GM03348 (cell line): ENCODE data around the gene PER2.

Source experiments
- DNase-seq: peaks from one replicate; pipeline ENCODE4 v3.0.0; 2012; ENCODE audit warnings: low spot score

PER2 gene

DNA sequence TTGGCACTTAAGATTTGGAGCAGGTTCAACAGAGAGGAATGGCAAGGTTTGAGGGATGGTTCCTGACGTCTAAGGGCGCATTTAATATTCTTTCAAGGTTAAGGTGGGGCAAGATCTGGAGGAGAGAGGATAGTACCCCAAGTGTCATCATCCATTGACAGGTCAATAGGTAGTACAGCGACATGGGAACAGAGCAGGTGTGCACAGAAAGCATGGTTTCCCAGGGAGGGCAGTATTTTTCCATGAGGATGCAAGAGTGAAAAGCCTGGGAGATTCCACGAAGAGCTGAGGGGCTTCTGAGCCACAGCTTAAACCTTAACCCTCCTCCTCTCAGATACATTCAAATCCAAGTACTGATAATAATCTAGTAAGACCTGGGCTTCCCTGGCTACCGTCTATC is 57.7 kb downstream of the PER2 start:
- no peak for DNase-seq

GRCh38 chr2:238228700-238229099 is 59.7 kb downstream of the PER2 start:
- DNase-seq, result no peak

DNA sequence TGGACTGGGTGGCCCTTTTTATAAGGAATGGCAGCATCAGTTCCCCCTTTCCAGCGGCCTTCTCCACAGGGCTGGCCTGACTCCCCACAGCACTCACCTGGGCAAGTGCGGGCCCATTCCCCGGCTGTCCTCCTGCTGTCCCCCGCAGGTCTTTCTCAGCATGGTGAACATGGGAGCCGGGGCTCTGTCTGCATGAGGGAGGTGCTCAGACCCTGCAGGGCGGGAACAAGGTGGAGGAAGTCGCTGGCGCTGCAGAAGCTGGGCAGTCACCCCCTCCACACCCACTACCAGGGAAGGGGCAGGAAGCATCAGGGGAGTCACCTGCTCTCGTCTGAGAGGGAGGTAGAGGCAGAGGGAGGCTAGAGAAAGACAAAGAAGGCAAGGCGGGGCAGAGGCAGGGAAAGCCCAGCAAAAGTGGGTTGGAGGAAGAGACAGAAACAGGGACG is 60.8 kb downstream of the PER2 start:
- no peak for DNase-seq

GRCh38 chr2:238226698-238227586 is 61.5 kb downstream of the PER2 start:
- no peak for DNase-seq

GRCh38 chr2:238225911-238226697 is 62.3 kb downstream of the PER2 start:
- DNase-seq, result peak; percentile 32

DNA sequence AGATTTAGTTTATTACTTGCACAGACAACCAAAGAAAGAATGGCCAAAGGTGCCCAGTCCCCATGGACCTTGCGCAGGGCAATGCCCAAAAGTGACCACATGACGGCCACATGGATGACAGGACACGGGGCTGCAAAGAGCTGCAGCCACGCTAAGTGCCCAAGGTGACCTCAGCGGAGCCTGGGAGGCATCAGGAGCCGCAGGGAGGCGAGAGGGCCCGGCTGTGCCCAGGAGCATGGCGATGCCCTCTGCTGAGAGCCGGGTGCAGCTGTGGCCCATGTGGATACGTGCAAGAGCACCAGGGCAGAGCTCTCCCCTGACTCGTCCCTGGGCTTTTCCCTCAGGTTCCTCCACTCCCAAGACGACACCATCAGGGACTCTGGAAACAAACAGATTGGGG is 63.3 kb downstream of the PER2 start:
- DNase-seq, result no peak

DNA sequence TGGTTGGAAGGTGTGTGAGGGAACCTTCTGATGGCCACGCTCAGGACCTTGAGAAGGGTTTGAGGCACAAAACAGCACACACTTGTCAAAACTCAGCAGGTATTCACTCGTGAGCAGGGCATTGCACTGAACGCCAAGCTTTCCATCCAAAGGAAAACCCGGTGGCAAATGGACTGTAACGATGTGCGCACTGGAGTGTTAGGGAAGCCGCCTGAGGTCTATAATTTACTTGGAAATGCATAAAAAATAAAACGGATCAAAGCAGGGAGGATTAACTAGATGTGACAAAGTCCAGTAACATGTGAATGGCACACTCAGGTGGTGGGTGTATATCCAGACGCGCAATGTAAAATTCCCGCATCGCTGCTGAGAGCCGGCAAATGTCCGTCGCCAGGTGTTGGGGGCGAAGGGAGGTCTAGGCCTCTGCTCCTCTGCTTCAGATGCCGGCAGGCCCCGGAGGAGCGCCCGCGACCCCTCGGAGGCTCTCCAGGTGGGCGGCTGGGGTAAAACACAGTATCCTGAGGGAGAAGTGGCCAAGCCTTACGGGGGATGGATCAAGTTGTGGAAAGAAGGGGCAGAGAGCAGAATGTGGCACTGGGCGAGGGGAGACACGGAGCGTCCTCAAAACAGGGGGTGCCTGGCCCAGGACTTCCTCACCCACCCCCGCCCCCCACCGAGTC is 63.9 kb downstream of the PER2 start:
- DNase-seq, result no peak

DNA sequence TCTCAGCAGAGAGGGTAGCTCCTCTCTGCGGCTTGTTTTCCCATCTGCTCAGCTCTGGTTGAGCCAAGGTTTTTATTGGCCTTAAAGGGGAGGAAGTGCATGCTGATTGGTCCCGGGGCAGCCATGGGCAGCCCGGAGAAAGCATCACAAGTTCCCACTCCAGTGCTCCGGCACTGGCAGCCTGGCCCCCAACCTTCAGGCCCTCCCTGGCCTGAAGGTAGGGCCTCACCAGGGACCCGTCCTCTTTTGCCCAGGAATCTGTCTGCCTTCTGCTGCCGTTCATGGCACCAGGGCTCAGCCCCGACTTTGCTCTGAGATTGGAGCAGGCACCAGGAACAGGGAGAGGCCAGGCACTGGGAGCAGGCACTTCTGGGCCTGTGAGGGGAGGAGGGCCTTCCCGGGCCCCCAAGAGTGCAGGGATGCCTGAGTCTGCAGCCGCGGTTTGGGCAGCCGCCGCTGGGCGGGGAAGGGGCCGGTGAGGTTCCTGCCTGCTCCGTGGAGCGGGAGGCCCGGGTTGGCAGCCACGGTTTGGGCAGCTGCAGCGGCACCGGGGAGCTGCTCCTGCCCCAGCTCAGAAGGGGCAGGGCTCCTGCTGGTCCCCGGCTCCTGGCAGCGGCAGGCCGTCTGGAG is 67.4 kb downstream of the PER2 start:
- peak; percentile 45 for DNase-seq

DNA sequence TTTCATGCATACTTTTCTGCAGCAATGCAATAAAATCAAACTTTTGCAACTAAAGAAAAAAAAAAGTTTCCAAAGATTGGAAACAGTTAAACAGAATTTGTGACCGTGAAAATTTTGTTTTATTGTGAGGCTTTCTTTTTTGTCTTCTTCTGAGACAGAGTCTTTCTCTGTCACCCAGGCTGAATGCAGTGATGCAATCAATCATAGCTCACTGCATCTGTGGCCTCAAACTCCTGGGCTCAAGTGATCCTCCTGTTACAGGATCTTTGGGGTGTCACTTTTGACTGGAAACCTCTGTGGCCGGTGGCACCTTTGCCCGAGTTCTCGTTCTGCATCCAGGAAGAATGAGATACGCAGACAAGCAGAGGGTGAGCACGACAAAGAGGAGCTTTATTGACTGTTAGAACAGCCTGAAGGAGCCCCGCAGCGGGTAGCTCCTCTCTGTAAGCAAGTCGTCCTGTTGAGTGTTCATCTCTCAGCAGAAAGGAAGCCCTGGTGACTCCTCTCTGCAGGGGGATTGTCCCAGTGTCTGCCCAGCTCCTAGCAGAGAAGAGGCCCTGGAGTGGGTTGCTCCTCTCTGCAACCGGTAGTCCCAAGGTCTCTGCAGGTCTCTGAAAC is 68.0 kb downstream of the PER2 start:
- no peak for DNase-seq

- no peak for DNase-seq
Measured at GRCh38 chr2:238216651-238217184, 71.7 kb downstream of the PER2 start.

DNA sequence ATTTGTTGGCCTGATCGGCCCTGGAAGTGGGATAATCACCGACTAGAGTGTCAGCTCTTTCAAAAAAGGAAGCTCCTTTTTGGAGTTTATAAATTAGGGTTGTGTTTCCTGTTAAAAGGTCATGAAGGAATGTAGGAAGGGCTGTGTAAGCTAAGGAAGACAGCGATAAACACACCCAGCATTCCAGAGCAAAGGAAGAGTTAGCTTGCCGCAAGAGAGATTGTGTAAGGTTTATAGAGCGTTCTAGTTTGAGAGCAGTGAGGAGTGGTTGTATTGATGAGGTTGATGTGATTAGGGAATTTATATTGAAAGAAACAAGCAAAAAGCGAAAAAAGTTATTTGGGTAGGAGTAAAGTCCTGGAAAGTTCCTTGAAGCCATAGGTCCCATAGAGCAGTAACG is 81.4 kb downstream of the PER2 start:
- DNase-seq, result no peak

DNA sequence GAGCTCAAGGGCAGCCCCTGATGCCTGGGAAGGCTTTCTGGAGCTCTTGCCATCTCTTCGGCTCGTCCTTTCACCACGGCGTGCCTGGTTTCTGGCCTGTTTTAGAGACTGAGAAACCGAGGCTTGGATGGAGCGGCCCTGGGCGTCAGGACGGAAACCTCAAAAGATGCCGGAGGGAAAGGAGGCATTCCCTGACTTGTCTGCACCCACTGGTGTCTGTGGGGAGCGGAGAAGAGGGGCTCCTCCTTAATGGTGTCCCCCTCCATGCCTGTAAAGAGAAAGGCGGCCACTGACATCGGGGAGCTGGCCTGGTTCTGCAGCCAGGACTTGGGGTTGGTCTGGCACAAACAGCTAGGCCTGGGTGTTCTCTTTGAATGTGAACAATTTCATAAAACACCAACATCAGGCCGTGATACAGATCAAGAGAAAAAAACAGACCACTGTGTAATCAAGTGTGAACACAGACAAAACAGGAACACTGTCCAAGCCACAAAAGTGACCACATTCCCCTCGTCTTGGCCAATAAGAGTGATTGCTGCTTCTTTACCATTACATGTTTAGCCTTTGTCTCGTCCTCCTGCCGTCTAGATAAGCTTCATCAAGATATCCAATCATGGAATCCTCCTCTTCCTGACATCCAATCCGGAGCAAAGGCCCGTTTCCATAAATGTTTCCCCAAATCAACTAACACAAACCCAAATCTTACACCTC is 84.3 kb downstream of the PER2 start:
- no peak for DNase-seq

DNA sequence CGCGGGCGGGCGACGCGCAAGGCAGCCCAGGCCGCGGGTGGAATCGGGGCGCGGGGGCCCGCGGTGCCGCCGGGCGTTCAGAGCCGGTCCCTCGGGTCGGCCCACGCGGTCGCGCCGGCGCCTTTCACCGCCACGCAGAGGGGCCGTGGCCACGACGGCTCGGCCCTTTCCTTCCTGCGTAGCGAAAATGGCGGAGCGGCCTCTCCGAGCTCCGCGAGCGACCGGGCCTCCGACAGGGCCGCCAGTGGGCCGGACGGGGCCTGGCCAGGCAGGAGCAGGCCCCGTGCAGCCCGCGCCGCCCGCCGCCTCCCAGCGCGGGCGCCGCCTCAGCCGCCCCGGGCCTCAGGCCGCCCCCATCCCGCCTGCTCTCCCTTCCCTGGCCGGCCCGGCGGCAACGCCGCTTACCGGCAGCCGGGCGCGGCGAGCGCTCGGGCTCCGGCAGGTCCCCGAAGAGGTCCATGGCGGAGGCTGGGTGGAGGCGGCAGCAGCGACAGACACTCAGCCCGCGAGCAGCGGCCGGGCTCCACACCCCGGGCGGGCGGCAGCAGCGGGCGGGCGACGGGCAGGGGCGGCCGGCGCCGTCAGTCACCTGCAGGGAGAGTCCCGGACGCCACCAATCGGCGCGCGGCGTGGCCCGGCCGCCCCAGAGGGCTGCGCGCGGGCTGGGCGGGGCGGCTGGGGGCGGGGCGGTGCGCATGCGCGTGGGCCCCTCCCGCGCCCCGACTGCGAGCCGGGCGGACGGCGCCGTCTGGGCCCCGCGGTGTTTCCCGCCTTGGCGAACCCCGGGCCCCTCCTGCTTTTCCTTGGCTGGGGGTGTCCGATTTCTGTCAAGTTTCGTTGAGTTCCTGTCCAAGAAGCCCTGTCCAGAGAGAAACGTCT is 85.1 kb downstream of the PER2 start, which contains the start of gene ILKAP:
TSS of gene ILKAP (minus strand) at position 602 of the 879 bp plus-strand sequence. CDS start at position 460, 142 bp downstream.
- DNase-seq, result peak; percentile 100

DNA sequence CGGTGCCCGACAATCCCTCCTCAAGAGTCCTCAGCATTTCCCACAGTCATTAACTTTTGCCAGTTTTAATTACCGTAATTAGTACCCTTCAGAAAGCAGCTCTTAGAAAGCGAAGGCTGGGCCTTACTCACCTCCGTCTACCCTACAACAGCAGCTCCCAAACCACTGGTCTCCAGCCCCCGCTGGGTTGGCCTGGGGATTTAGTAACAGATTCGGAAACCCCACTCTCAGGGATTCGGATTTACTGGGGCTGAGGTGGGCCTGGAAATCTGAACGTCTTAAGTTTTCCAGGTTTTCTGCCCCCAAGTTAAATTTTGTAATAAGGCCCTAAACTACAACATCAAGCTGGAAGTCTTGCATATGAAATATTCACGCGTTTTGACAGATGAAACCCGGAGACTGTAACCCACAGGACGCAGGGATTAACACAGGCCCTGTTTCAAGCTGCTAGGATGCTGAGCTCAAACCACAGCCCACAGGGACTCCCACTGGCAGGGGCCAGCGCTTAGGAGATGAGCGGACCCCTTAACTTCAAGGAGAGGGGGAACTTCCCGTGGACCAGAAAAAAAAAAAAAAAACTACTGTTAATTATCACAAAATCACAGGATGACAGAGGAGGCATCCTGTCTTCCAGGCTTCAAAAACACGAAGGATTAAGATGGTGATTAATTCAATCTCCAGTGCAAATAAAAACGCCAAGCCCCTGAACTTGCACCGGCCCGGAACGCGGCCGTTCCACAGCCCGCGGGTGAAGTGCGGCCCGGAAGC is 85.9 kb downstream of the PER2 start:
- DNase-seq, result peak; percentile 51
